ENCODE results near the gene QRFP. TPM values are rescaled to one million over a fixed set of nuclear protein-coding genes. Genes with fewer than 3 reads are reported as not detected.

QRFP gene, protein sequence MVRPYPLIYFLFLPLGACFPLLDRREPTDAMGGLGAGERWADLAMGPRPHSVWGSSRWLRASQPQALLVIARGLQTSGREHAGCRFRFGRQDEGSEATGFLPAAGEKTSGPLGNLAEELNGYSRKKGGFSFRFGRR
- not detected for total RNA-seq
- long read RNA-seq: 0 reads

- DNase-seq (no peak), ATAC-seq (no peak)
- Histone ChIP-seq H3K4me3 (no peak within 1 kb of the TSS), H3K4me1 (no peaks in the 10 kb centered on the region), H3K27ac (no peak within 1 kb of the TSS), H3K9me3 (no peaks in the 10 kb centered on the region), H3K36me3 (peaks cover 11% of the 10 kb centered on the region), H3K27me3 (peaks cover 4% of the 10 kb centered on the region)
- TF ChIP-seq CTCF (IDR thresholded peaks at IDR 0.05): no peak
- intact Hi-C loops (cut with DNase I): no loop called here
These were observed at the start of gene QRFP for GRCh38 chr9:130896233-130897014. Gene QRFP (minus strand): TSS chr9:130896812. CDS start chr9:130893838, 2,974 bp downstream.

GRCh38 chr9:130945173-130945572 is 48.6 kb upstream of the QRFP start:
- intact Hi-C loops (cut with DNase I): no loop called here

DNA sequence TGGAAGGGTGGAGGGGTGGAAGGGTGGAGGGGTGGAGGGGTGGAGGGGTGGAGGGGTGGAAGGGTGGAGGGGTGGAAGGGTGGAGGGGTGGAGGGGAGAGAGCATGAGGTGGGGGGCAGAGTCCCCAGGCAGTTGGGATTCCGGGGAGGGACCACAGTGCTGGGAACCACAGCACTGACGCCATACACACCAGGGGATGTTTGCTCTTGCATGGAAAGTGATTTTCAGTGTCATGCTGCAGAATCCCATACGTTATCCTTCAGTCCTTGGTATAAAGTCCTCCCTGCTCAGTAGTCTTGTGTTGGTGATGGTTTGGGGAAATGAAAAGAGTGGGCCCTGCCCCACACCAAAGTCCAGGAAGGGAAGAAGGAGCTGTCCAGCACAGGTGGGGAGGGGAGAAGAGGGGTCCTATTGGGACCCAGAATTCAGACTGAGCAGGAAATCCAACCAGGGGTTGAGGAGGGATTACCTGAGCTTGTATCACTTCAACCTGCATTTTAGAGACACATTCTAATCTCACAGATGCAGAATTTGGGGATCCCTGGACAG is 48.0 kb upstream of the QRFP start:
- TF ChIP-seq CTCF (IDR thresholded peaks at IDR 0.05): no peak
- H3K36me3 ChIP-seq: no peaks in the 10 kb centered on the region
- intact Hi-C loops (cut with DNase I): no loop called here
- ATAC-seq (no peak), DNase-seq (no peak)
- H3K27ac ChIP-seq: no peak overlapping the region
- peaks cover 3% of the 10 kb centered on the region for H3K4me1 ChIP-seq
- no peak overlapping the region for H3K4me3 ChIP-seq
- H3K9me3 ChIP-seq: no peaks in the 10 kb centered on the region
- peaks cover 37% of the 10 kb centered on the region for H3K27me3 ChIP-seq

More at GRCh38 chr9:130945173-130945572, 48.6 kb upstream of the QRFP start:
- Histone ChIP-seq H3K27me3 (peaks cover 32% of the 10 kb centered on the region), H3K27ac (no peak overlapping the region), H3K9me3 (no peaks in the 10 kb centered on the region), H3K4me3 (no peak overlapping the region), H3K36me3 (no peaks in the 10 kb centered on the region), H3K4me1 (peaks cover 3% of the 10 kb centered on the region)
- ATAC-seq (no peak), DNase-seq (no peak)
- TF ChIP-seq CTCF (IDR thresholded peaks at IDR 0.05): no peak

DNA sequence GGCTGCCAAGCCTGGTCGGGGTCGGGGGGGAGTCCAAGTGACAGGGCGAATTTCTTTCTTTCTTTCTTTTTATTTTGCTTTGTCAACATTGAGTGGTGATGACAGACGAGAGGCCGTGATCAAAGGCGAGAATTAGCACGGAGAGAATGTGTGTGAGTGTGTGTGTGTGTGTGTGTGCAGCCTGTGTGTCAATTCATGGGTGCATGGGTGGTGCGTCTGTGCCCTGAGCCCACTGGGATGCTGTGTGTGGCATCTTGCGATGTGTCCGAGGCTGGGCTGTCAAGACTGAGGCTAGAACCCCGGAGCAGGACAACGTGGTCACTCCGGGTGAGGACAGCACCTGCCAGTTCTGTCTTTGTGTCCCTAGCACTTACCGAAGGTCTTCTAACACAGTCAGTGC is 47.2 kb upstream of the QRFP start:
- intact Hi-C loops (cut with DNase I): no loop called here
- peaks cover 46% of the 10 kb centered on the region for H3K27me3 ChIP-seq

DNA sequence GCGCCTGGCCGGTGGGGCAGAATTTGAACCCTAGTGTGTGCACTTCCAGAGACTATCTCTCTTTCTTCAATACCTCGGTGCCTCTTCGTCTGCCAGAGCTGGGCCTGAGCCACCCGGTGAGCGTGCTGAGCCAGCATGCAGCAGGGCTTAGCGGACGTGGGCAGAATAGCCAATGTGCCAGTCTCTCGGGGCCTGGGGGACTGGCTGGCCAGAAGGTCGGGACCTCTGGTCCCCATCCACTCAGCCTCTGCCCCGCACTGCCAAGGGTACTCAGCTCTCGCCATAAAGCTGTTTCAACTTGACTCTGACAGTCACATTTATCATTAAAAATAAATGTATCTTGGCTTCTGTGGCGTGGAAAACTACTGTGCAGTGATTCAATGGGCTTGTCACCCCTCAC is 46.6 kb upstream of the QRFP start:
- H3K4me1 ChIP-seq: peaks cover 10% of the 10 kb centered on the region
- H3K36me3 ChIP-seq: no peaks in the 10 kb centered on the region
- no peak for ATAC-seq
- no peak for TF ChIP-seq CTCF (IDR thresholded peaks at IDR 0.05)
- no peaks in the 10 kb centered on the region for H3K9me3 ChIP-seq
- intact Hi-C loops (cut with DNase I): no loop called here
- no peak overlapping the region for H3K27ac ChIP-seq
- no peak overlapping the region for H3K4me3 ChIP-seq
- peaks cover 48% of the 10 kb centered on the region for H3K27me3 ChIP-seq
- no peak for DNase-seq

More for the DNA sequence above, 47.2 kb upstream of the QRFP start:
- no peak for TF ChIP-seq CTCF (IDR thresholded peaks at IDR 0.05)
- Histone ChIP-seq H3K9me3 (no peaks in the 10 kb centered on the region), H3K4me1 (peaks cover 9% of the 10 kb centered on the region), H3K27ac (no peak overlapping the region), H3K36me3 (no peaks in the 10 kb centered on the region), H3K4me3 (no peak overlapping the region)
- DNase-seq: no peak
- no peak for ATAC-seq
